Liver (tissue), 3 donors: ENCODE data around the gene MT1M.

Source experiments
- EGR1 ChIP-seq, 2 donors: IDR thresholded peaks; 2 replicates each; pipeline ENCODE4 v1.6.1; 2016 to 2018; ENCODE audit warnings: antibody characterized with exemption in 2 of 2, low read depth in 2 of 2
- FOXA1 ChIP-seq: IDR thresholded peaks from 2 replicates; pipeline ENCODE4 v1.6.1; 2016; ENCODE audit warnings: antibody characterized with exemption
- RAD21 ChIP-seq, 2 donors: IDR thresholded peaks; 2 replicates each; pipeline ENCODE4 v1.6.1; 2016; ENCODE audit warnings: antibody characterized with exemption in 2 of 2, mild to moderate bottlenecking in 2 of 2
- TF ChIP-seq, protein P1 (sequence below): IDR thresholded peaks from 2 replicates; pipeline ENCODE4 v1.6.1; 2016; ENCODE audit warnings: antibody characterized with exemption, mild to moderate bottlenecking
- TF ChIP-seq, protein P2 (sequence below): fragments of 150-350 bp; IDR thresholded peaks from 2 replicates; pipeline ENCODE4 v1.5.1; 2017; ENCODE audit warnings: improper control_type of control experiment, low read depth, low read length; ENCODE audit not compliant: missing input control
- TF ChIP-seq, protein P3 (sequence below): IDR thresholded peaks from 2 replicates; pipeline ENCODE4 v1.6.1; 2016; ENCODE audit warnings: antibody characterized with exemption
- TF ChIP-seq, protein P4 (sequence below): IDR thresholded peaks from 2 replicates; pipeline ENCODE4 v1.6.1; 2016; ENCODE audit warnings: antibody characterized with exemption
- donor health status: healthy.
- donor health status: healthy.

DNA sequence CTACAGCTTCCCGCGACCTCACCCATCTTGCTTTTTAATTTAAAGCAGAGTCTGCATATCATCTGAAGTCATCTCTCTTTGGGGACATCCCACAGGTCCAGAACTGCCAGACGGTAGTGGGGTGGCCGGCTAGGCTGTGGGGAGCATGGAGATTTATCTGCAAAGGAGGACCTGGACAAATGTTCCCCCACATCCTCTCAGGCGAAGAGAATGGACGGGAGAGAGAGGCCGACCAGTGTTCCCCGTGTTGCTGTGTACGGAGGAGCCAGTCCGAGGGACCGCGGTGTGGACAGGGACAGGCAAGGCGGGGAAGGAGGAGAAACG is 665 bp upstream of the MT1M start:
- TF ChIP-seq RAD21 (IDR thresholded peaks at IDR 0.05), result no peak
- TF ChIP-seq, protein P1, sequence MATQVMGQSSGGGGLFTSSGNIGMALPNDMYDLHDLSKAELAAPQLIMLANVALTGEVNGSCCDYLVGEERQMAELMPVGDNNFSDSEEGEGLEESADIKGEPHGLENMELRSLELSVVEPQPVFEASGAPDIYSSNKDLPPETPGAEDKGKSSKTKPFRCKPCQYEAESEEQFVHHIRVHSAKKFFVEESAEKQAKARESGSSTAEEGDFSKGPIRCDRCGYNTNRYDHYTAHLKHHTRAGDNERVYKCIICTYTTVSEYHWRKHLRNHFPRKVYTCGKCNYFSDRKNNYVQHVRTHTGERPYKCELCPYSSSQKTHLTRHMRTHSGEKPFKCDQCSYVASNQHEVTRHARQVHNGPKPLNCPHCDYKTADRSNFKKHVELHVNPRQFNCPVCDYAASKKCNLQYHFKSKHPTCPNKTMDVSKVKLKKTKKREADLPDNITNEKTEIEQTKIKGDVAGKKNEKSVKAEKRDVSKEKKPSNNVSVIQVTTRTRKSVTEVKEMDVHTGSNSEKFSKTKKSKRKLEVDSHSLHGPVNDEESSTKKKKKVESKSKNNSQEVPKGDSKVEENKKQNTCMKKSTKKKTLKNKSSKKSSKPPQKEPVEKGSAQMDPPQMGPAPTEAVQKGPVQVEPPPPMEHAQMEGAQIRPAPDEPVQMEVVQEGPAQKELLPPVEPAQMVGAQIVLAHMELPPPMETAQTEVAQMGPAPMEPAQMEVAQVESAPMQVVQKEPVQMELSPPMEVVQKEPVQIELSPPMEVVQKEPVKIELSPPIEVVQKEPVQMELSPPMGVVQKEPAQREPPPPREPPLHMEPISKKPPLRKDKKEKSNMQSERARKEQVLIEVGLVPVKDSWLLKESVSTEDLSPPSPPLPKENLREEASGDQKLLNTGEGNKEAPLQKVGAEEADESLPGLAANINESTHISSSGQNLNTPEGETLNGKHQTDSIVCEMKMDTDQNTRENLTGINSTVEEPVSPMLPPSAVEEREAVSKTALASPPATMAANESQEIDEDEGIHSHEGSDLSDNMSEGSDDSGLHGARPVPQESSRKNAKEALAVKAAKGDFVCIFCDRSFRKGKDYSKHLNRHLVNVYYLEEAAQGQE, result no peak
- TF ChIP-seq, protein P2, sequence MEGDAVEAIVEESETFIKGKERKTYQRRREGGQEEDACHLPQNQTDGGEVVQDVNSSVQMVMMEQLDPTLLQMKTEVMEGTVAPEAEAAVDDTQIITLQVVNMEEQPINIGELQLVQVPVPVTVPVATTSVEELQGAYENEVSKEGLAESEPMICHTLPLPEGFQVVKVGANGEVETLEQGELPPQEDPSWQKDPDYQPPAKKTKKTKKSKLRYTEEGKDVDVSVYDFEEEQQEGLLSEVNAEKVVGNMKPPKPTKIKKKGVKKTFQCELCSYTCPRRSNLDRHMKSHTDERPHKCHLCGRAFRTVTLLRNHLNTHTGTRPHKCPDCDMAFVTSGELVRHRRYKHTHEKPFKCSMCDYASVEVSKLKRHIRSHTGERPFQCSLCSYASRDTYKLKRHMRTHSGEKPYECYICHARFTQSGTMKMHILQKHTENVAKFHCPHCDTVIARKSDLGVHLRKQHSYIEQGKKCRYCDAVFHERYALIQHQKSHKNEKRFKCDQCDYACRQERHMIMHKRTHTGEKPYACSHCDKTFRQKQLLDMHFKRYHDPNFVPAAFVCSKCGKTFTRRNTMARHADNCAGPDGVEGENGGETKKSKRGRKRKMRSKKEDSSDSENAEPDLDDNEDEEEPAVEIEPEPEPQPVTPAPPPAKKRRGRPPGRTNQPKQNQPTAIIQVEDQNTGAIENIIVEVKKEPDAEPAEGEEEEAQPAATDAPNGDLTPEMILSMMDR, result no peak
- TF ChIP-seq, protein P3, sequence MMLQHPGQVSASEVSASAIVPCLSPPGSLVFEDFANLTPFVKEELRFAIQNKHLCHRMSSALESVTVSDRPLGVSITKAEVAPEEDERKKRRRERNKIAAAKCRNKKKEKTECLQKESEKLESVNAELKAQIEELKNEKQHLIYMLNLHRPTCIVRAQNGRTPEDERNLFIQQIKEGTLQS, result no peak
- TF ChIP-seq, protein P4, sequence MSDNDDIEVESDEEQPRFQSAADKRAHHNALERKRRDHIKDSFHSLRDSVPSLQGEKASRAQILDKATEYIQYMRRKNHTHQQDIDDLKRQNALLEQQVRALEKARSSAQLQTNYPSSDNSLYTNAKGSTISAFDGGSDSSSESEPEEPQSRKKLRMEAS, result no peak
- TF ChIP-seq EGR1 (IDR thresholded peaks at IDR 0.05; ENCODE audit: low read depth in 2 of 2), result no peak
- no peak for TF ChIP-seq FOXA1
